NT2/D1 (cell line): ENCODE results near the gene FAM81A.
"Not testable (repeated sequence)": the region's sequence is repeated elsewhere in the genome, so short reads cannot be mapped to it uniquely, and the experiment has no call there.

Experiments
- DNase-seq: peaks from one replicate; pipeline ENCODE4 v3.0.0-alpha.2; 2011; ENCODE audit warnings: low read depth, low spot score
- H3K27me3 ChIP-seq: 2 replicates; pipeline ENCODE4 v1.6.0; 2011; ENCODE audit warnings: mild to moderate bottlenecking; ENCODE audit not compliant: insufficient read length, insufficient read depth
- H3K36me3 ChIP-seq: 2 replicates; pipeline ENCODE4 v1.6.1; 2011; ENCODE audit warnings: mild to moderate bottlenecking, low read length, mixed read lengths; ENCODE audit not compliant: insufficient read depth, insufficient read length
- H3K4me1 ChIP-seq: 2 replicates; pipeline ENCODE4 v1.5.1; 2011; ENCODE audit not compliant: insufficient read depth, insufficient read length
- H3K4me3 ChIP-seq: 2 replicates; pipeline ENCODE4 v1.5.1; 2011; ENCODE audit warnings: low read depth; ENCODE audit not compliant: insufficient read length
- H3K9ac ChIP-seq: 2 replicates; pipeline ENCODE4 v1.6.0; 2011; ENCODE audit warnings: low read depth; ENCODE audit not compliant: insufficient read length
- H3K9me3 ChIP-seq: 2 replicates; pipeline ENCODE4 v1.5.1; 2011; ENCODE audit warnings: mild to moderate bottlenecking, low read length; ENCODE audit not compliant: insufficient read depth
- SUZ12 ChIP-seq: IDR thresholded peaks from 2 replicates; pipeline ENCODE4 v1.6.1; 2011; ENCODE audit not compliant: insufficient read length, insufficient read depth; ENCODE audit errors: extremely low read depth
- YY1 ChIP-seq: IDR thresholded peaks from 2 replicates; pipeline ENCODE4 v1.6.1; 2011; ENCODE audit not compliant: insufficient read length, insufficient read depth
- ZNF274 ChIP-seq: IDR thresholded peaks from 2 replicates; pipeline ENCODE4 v1.6.1; 2011; ENCODE audit warnings: mild to moderate bottlenecking, low read depth, low read length

Gene FAM81A

DNA sequence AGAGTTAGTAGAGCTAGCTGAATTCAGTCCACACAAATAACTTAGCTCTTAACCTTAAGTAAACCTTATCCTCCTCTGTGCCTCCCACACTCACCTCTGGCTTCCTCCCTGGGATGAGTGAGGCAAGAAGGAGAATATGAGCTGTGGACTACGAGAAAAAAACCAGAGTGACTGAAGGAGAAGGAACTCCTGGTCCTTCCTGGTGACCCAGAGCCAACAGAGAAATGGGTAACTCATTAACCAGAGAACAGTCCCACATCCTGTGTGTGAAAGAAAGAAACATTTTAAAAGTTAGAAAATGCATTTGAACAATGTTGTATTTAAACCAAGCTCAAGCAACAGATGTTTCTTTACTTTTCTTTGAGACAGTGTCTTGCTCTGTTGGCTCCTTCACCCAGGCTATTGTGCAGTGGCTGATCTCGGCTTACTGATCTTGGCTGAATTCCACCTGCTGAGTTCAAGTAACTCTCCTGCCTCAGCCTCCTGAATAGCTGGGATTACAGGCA, 27.5 kb upstream of the FAM81A start:
- TF ChIP-seq SUZ12 (no peak), ZNF274 (no peak), YY1 (no peak)
- Histone ChIP-seq H3K4me3 (no peak overlapping the region), H3K9me3 (no peaks in the 10 kb centered on the region), H3K9ac (no peak overlapping the region), H3K36me3 (no peaks in the 10 kb centered on the region), H3K4me1 (no peaks in the 10 kb centered on the region), H3K27me3 (no peaks in the 10 kb centered on the region)
- DNase-seq: no peak

DNA sequence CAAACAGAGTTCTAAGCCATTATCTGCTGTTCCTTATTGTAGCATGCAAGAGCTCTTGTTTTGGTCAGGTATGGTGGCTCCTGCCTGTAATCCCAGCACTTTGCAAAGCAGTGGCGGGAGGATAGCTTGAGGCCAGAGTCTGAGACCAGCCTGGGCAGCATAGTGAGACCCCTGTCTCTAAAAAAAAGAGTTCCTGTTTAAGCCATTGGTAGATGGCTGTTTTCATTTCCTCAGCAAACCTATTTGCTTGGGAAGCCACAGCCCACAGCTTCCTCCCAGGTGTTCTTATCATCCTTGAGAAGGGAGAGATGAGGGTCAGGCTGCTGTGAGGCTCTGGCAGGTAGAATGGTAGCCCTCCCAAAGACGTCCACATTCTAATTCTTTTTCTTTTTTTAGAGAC, 24.4 kb upstream of the FAM81A start:
- TF ChIP-seq SUZ12: no peak
- TF ChIP-seq ZNF274: no peak
- no peak for TF ChIP-seq YY1
- Histone ChIP-seq H3K36me3 (no peaks in the 10 kb centered on the region), H3K9me3 (no peaks in the 10 kb centered on the region), H3K27me3 (no peaks in the 10 kb centered on the region), H3K4me1 (no peaks in the 10 kb centered on the region), H3K4me3 (no peak overlapping the region), H3K9ac (no peak overlapping the region)
- no peak for DNase-seq

DNA sequence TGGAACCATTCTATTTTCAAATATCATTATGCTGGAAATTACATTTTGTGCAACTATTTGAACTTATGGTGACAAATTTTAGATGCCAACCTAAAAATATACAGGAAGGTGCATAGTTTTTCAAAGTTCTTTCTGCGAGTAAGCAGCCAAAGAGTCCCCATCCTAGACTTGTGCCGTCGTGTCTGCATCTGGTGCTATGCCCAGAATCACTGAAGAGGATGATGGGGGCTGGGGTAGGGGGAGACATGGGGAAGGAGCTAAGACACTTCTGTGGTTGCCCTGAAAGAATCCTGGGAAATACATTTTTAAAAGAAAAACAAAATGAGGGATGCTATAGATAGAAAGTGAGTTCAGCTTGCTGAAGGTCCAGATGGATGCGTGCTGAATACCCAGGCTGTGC, 21.2 kb upstream of the FAM81A start:
- Histone ChIP-seq H3K9ac (no peak overlapping the region), H3K36me3 (no peaks in the 10 kb centered on the region), H3K4me1 (no peaks in the 10 kb centered on the region), H3K27me3 (no peaks in the 10 kb centered on the region), H3K4me3 (no peak overlapping the region), H3K9me3 (no peaks in the 10 kb centered on the region)
- no peak for DNase-seq
- TF ChIP-seq ZNF274: no peak
- TF ChIP-seq SUZ12: no peak
- TF ChIP-seq YY1: no peak

DNA sequence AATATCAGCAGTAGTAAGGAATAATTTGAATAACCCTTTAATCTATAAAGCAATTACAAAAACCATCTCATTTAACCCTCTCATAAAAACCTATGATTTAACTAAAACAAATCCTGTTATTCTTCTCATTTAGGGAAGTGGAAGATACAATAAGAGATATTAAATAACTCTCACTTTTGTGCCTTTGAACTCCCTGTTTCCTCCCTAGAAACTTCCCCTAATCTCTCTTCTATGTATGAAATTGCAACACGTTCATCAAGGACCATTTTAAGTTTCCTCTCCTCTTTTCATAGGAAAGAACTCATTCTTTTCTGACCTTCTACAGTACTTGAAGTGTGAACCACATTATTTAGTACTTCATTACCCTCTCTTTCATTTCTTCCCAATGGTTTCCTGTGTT, 18.8 kb upstream of the FAM81A start:
- H3K27me3 ChIP-seq: no peaks in the 10 kb centered on the region

DNA sequence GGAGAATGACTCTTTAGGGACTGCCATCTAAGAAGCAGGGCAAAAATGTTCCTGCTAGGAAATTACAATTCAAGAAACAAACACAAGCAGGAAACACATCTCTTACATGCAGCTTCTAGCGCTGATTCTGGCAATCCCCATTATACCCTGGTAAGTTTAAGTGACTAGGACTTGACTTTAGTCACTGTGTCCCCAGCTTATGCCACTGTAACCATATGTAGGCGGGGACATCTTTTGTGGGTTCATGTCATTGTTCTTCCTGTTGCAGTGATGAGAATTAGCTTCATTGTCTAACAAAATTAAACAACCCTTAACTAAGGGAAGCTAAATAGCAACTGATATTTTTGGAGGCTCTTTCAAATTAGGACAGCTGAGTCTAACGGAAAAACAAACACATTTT, 17.9 kb upstream of the FAM81A start:
- DNase-seq: no peak
- Histone ChIP-seq H3K36me3 (no peaks in the 10 kb centered on the region), H3K4me1 (no peaks in the 10 kb centered on the region), H3K9ac (no peak overlapping the region), H3K9me3 (no peaks in the 10 kb centered on the region), H3K4me3 (no peak overlapping the region), H3K27me3 (no peaks in the 10 kb centered on the region)
- TF ChIP-seq ZNF274 (no peak), SUZ12 (no peak), YY1 (no peak)

More for the DNA sequence above, 18.8 kb upstream of the FAM81A start:
- no peak overlapping the region for H3K4me3 ChIP-seq
- no peaks in the 10 kb centered on the region for H3K36me3 ChIP-seq
- no peaks in the 10 kb centered on the region for H3K9me3 ChIP-seq
- H3K4me1 ChIP-seq: no peaks in the 10 kb centered on the region
- TF ChIP-seq YY1: no peak
- no peak for TF ChIP-seq SUZ12
- no peak for TF ChIP-seq ZNF274
- DNase-seq: no peak
- no peak overlapping the region for H3K9ac ChIP-seq

DNA sequence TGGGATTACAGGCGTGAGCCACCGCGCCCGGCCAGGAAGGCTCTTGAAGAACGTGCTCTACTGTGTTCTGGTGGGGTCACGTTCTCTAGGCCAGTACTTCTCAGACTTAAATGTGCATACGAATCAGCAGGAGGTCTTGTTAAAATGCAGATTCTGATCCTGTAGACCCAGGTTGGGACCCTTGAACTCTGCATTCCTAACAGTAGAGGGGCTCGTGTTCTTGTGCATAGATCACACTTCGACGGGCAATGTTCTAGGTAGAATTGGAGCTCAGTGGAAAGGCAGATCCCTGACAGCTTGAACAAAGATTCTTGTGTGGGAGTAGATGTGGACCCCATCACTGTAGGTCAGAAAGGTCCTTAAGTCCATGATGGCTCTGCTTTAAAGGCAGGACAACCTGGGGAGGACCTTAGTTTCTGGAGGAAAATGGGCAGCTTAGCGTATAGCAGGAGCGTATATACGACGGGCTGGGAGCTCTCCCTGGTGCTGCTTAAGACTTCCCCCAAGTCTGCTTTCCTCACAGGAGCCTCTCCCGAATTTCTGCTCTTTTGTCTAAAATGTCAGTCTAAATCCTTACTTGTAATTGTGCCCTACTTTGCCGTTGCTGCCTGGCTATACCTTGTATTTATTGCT, 16.9 kb upstream of the FAM81A start:
- TF ChIP-seq YY1: no peak
- TF ChIP-seq ZNF274: no peak
- TF ChIP-seq SUZ12: no peak
- H3K4me1 ChIP-seq: no peaks in the 10 kb centered on the region
- H3K27me3 ChIP-seq: no peaks in the 10 kb centered on the region
- H3K9me3 ChIP-seq: no peaks in the 10 kb centered on the region
- H3K9ac ChIP-seq: no peak overlapping the region
- H3K36me3 ChIP-seq: no peaks in the 10 kb centered on the region
- DNase-seq: peak; percentile 81
- H3K4me3 ChIP-seq: no peak overlapping the region

DNA sequence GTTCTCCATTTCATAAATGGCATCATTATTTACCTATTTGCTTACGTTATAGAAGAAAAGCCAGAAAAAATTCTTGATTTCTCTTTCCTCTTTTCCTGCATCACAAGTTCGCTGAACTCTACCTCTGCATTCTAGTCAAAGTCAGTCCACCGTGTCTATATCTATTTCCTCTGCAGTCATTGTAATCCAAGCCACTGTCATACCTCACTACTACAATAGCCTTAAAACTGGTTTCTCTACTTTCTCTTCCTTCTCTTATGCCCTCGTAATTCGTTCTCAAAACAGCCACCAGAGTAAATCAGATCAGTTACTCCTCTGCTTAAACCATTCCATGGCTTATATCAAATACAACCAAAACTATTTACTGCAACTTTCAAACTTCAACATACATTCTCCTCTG, 13.4 kb upstream of the FAM81A start:
- H3K9ac ChIP-seq: no peak overlapping the region
- H3K36me3 ChIP-seq: no peaks in the 10 kb centered on the region
- H3K4me1 ChIP-seq: no peaks in the 10 kb centered on the region
- H3K4me3 ChIP-seq: no peak overlapping the region
- H3K9me3 ChIP-seq: peaks cover 19% of the 10 kb centered on the region
- H3K27me3 ChIP-seq: no peaks in the 10 kb centered on the region
- no peak for DNase-seq
- TF ChIP-seq SUZ12 (no peak), ZNF274 (no peak), YY1 (no peak)

DNA sequence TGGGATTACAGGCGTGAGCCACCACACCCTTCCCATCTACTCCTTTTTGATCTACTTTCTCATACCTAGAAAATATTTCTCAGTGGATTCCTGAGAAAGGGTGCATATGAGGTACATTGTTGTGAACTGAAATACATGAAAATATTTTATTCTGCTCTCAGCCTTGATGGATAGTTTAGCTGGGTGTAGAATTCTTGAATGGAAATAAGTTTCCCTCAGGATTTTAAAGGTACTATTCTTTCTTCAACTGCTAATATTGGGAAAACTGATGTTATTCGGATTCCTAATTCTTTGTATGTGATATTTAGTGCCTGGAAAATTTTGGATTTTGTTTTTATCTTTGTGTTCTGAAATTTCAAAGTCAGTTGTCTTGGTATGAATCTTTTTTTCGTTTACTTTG, 9.1 kb upstream of the FAM81A start:
- H3K9me3 ChIP-seq: peaks cover 23% of the 10 kb centered on the region
- not testable (repeated sequence) for H3K9ac ChIP-seq, H3K4me1 ChIP-seq, H3K4me3 ChIP-seq, H3K36me3 ChIP-seq, H3K27me3 ChIP-seq, DNase-seq
